Measurements from ENCODE around the gene CDKN1B.
A peak's percentile ranks its signal among the peaks of the same experiment; 100 is the strongest.

CDKN1B gene

DNA sequence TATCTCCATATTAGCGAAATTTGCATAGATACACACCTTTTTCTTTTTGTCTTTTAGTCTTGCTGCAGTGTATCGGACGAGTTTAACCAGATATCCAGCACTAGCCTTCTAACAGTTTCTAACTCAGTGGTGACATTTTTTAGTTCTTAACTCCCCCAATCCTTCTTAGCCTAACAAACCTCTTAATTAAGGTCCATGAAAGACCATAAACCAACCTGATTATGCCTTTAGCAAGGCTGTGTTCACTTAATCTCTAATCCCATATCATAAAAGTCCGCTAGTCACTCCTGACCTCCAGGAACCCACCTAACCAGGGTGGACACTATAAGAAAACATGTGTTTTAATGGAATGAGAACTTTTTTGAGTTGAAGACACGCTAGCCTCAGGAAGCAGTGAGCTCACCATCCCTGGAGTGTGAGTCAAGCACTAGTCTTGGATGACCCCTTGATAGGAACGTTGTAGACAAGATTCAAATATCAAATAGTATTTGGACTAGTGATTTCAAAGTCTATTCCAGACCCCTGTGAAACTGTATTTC, 9.5 kb downstream of the CDKN1B start:
- TF ChIP-seq, protein P1, sequence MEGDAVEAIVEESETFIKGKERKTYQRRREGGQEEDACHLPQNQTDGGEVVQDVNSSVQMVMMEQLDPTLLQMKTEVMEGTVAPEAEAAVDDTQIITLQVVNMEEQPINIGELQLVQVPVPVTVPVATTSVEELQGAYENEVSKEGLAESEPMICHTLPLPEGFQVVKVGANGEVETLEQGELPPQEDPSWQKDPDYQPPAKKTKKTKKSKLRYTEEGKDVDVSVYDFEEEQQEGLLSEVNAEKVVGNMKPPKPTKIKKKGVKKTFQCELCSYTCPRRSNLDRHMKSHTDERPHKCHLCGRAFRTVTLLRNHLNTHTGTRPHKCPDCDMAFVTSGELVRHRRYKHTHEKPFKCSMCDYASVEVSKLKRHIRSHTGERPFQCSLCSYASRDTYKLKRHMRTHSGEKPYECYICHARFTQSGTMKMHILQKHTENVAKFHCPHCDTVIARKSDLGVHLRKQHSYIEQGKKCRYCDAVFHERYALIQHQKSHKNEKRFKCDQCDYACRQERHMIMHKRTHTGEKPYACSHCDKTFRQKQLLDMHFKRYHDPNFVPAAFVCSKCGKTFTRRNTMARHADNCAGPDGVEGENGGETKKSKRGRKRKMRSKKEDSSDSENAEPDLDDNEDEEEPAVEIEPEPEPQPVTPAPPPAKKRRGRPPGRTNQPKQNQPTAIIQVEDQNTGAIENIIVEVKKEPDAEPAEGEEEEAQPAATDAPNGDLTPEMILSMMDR (conservative IDR thresholded peaks at IDR 0.05; ENCODE audit: low read depth, low read length), result no peak
- no peak for DNase-seq (ENCODE audit: low read depth)
- peak overlapping the region; percentile 98 for H3K4me3 ChIP-seq (ENCODE audit: low read length)

DNA sequence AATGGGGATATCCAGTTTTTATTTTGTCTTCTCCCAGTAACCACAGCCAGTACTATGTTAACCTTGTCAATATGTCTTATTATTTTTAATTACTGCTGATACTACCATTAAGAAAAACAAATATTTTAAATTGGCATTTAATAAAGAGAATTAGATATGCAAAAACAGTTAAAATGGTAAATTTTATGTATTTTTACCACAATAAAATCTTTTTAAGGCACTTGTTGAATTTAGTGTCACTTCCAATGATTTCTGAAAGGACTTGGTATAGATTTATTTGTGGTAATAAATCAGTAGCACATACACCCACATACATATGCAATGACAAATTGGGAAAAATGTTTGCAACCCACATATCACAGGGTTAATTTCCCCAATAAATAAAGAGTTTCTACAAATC, 14.0 kb downstream of the CDKN1B start:
- TF ChIP-seq, protein P1 (conservative IDR thresholded peaks at IDR 0.05; ENCODE audit: low read depth, low read length), result no peak
- H3K4me3 ChIP-seq (ENCODE audit: low read length), result no peak overlapping the region
- no peak for DNase-seq (ENCODE audit: low read depth)

DNA sequence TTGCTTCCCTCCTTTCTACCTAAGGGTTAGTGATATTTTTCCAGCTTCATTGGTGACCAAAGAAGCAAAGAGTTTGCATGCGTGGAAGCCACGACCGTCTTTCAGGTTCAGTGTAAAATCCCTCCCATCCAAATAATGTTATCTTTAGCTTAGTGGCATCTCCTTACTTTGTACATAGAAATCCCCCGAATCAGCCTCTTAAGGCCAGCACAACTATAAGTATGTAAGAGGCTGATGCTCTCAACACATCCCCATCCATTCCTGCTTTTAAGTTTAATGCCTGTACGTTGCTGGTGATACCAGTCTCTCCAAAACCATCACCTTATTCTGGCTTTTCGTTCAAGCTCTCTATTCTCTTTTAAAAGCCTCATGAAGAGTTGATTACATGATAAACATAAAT, 14.6 kb downstream of the CDKN1B start:
- H3K4me3 ChIP-seq (ENCODE audit: low read length), result no peak overlapping the region
- TF ChIP-seq, protein P1 (conservative IDR thresholded peaks at IDR 0.05; ENCODE audit: low read depth, low read length), result no peak
- no peak for DNase-seq (ENCODE audit: low read depth)

DNA sequence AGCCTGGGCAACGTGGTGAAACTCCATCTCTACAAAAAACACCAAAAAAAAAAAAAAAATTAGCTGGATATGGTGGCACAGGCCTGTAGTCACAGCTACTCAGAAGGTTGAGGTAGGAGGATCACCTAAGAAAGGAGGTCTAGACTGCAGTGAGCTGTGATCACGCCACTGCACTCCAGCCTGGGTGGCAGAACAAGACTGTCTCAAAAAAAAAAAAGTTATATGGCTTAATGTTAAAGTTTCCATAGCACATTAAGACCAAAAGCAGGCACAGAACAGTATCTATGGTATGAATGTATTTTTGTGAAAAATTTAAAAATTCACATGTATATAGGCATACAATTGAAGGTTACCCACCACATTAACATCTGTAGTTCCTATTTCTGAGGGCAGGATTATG, 15.9 kb downstream of the CDKN1B start:
- DNase-seq (ENCODE audit: low read depth), result no peak
- no peak overlapping the region for H3K4me3 ChIP-seq (ENCODE audit: low read length)
- TF ChIP-seq, protein P1 (conservative IDR thresholded peaks at IDR 0.05; ENCODE audit: low read depth, low read length), result no peak

DNA sequence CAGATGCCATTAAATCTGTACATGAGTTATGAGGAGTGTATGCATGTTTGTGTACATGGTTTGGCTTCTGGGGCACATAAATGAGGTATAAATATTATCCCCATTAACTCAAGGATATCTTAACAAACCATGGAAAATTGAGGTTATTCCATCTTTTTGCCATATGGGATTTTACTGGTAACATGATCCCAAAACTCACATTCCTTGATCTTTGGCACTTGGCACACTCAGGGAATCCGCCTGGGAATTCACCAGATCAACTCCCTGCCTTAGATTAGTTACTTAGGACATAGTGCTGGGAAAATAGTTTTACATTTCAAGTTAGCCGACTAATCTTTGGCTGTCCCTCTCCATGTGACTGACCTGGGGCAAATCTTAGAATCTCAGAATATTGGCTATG, 16.9 kb downstream of the CDKN1B start:
- TF ChIP-seq, protein P1 (conservative IDR thresholded peaks at IDR 0.05; ENCODE audit: low read depth, low read length), result no peak
- no peak for DNase-seq (ENCODE audit: low read depth)
- no peak overlapping the region for H3K4me3 ChIP-seq (ENCODE audit: low read length)

DNA sequence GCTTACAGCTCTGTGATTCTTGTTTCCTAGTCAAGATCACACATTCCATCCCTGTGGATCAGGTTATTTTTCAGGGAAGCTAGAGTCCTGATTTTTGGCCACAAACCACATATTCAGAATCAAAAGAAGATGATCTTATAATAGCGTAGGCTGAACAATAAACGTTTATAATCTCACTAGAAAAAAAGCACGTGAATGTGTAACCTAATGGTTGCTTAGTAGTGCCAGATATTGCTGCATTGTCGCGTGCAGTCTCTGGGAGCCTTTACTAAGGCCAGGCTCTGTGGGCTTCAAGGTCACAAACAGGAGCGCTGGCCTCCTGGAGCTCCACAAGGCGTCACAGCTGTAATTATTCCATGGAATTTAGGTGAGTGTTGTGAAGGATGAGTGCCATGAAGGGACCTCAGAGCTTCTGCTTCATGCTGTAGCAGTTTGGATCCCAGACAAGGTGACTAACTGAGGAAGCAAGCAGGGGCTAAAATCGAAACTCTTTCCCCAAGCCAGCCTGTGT, 17.4 kb downstream of the CDKN1B start:
- TF ChIP-seq, protein P1 (conservative IDR thresholded peaks at IDR 0.05; ENCODE audit: low read depth, low read length), result no peak
- no peak for DNase-seq (ENCODE audit: low read depth)
- peak overlapping the region; percentile 5 for H3K4me3 ChIP-seq (ENCODE audit: low read length)

DNA sequence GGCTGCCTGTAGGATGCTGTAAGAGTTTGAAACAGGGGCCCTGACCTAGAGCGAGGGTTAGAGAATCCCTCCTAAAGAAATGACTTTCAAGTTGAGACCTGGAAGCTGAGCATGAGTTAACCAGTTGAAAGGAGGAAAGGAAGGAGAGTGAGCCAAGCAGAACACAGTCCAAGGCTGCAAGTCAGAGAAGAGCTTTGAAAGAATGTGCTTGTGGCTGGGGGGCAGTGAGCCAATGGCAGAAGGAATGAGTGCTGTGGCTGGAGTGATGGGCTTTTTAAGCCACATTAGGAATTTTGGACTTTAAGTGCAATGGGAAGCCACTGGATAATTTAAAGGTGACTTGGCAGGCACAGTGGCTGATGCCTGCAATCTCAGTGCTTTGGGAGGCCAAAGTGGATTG, 18.1 kb downstream of the CDKN1B start:
- DNase-seq (ENCODE audit: low read depth), result no peak

More for the DNA sequence above, 18.1 kb downstream of the CDKN1B start:
- H3K4me3 ChIP-seq (ENCODE audit: low read length), result no peak overlapping the region
- TF ChIP-seq, protein P1 (conservative IDR thresholded peaks at IDR 0.05; ENCODE audit: low read depth, low read length), result no peak

Measured in retinal pigment epithelial cell (primary cell).